Activated naive CD8-positive, alpha-beta T cell treated with anti-CD3 and anti-CD28 coated beads, Interleukin-2, amount 50 U/mL, for 24 hours (primary cell): ENCODE data around the gene ARVCF.
A peak's percentile ranks its signal among the peaks of the same experiment; 100 is the strongest.

ENCODE experiments used
- ATAC-seq: fragments of 150-1000 bp; cut with Tn5 transposase; one replicate; pipeline ENCODE4 v1.10.0; 2021
- DNase-seq: peaks from one replicate; pipeline ENCODE4 v3.0.0; 2021
- H3K27ac Mint-ChIP-seq: one replicate; pipeline ENCODE4 v1.8.0; 2021; ENCODE audit warnings: mild to moderate bottlenecking, mixed read lengths
- H3K27me3 Mint-ChIP-seq: one replicate; pipeline ENCODE4 v1.8.0; 2021; ENCODE audit warnings: mixed read lengths
- H3K36me3 Mint-ChIP-seq: one replicate; pipeline ENCODE4 v1.8.0; 2021; ENCODE audit warnings: low read depth, mixed read lengths
- H3K4me1 Mint-ChIP-seq: one replicate; pipeline ENCODE4 v1.8.0; 2021; ENCODE audit warnings: mixed read lengths
- H3K4me3 Mint-ChIP-seq: one replicate; pipeline ENCODE4 v1.8.0; 2021; ENCODE audit warnings: mild to moderate bottlenecking, moderate library complexity, mixed read lengths
- H3K9me3 Mint-ChIP-seq: one replicate; pipeline ENCODE4 v1.8.0; 2021; ENCODE audit warnings: mixed read lengths

The ARVCF gene

GRCh38 chr22:20016734-20017621, at the start of gene ARVCF:
Gene ARVCF, minus strand, starts transcription at chr22:20016823. Its CDS starts 26,029 bp downstream, at chr22:19990794.
- peaks cover 13% of the 10 kb centered on the region for H3K4me1 Mint-ChIP-seq

GRCh38 chr22:20065896-20066616, 49.4 kb upstream of the ARVCF start:
- no peak for DNase-seq
- Mint-ChIP-seq H3K4me3 (no peak overlapping the region), H3K27ac (no peak overlapping the region), H3K9me3 (no peaks in the 10 kb centered on the region), H3K4me1 (peaks cover 5% of the 10 kb centered on the region), H3K27me3 (no peaks in the 10 kb centered on the region), H3K36me3 (no peaks in the 10 kb centered on the region)
- ATAC-seq = no peak

More at GRCh38 chr22:20016734-20017621, at the start of gene ARVCF:
- Mint-ChIP-seq H3K27me3 (peaks cover 24% of the 10 kb centered on the region), H3K27ac (peak within 1 kb of the TSS; percentile 42), H3K36me3 (no peaks in the 10 kb centered on the region), H3K4me3 (peak within 1 kb of the TSS; percentile 82), H3K9me3 (no peaks in the 10 kb centered on the region)
- DNase-seq (peak; percentile 94), ATAC-seq (peak; percentile 50)

- Mint-ChIP-seq H3K9me3 (no peaks in the 10 kb centered on the region), H3K27ac (no peak overlapping the region), H3K36me3 (no peaks in the 10 kb centered on the region), H3K4me3 (no peak overlapping the region), H3K4me1 (peaks cover 5% of the 10 kb centered on the region), H3K27me3 (no peaks in the 10 kb centered on the region)
- DNase-seq (no peak), ATAC-seq (no peak)
These were observed 48.1 kb upstream of the ARVCF start for GRCh38 chr22:20064545-20065262.

- Mint-ChIP-seq H3K4me1 (peaks cover 9% of the 10 kb centered on the region), H3K27ac (no peak overlapping the region), H3K9me3 (no peaks in the 10 kb centered on the region), H3K27me3 (no peaks in the 10 kb centered on the region), H3K36me3 (no peaks in the 10 kb centered on the region), H3K4me3 (no peak overlapping the region)
- no peak for DNase-seq
- no peak for ATAC-seq
These were observed 47.5 kb upstream of the ARVCF start for GRCh38 chr22:20064140-20064480.

- Mint-ChIP-seq H3K27me3 (no peaks in the 10 kb centered on the region), H3K9me3 (no peaks in the 10 kb centered on the region), H3K4me3 (no peak overlapping the region), H3K27ac (no peak overlapping the region), H3K36me3 (no peaks in the 10 kb centered on the region), H3K4me1 (peaks cover 13% of the 10 kb centered on the region)
- no peak for ATAC-seq
- DNase-seq = no peak
These were observed 46.9 kb upstream of the ARVCF start for GRCh38 chr22:20063271-20064139.

DNA sequence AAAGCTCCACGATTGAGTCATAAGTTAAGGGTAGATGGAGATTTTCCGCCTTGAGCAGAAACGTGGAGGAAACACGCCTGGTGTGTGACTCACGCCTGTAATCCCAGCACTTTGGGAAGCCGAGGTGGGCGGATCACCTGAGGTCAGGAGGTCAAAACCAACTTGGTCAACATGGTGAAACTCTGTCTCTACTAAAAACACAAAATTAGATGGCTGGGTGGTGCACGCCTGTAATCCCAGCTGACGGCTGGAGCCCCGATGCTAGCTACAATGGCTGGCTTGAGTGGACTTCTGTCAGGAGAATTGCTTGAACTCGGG, 46.1 kb upstream of the ARVCF start:
- Mint-ChIP-seq H3K9me3 (no peaks in the 10 kb centered on the region), H3K36me3 (no peaks in the 10 kb centered on the region), H3K4me3 (no peak overlapping the region), H3K4me1 (peaks cover 13% of the 10 kb centered on the region), H3K27me3 (no peaks in the 10 kb centered on the region), H3K27ac (no peak overlapping the region)
- no peak for ATAC-seq
- no peak for DNase-seq

DNA sequence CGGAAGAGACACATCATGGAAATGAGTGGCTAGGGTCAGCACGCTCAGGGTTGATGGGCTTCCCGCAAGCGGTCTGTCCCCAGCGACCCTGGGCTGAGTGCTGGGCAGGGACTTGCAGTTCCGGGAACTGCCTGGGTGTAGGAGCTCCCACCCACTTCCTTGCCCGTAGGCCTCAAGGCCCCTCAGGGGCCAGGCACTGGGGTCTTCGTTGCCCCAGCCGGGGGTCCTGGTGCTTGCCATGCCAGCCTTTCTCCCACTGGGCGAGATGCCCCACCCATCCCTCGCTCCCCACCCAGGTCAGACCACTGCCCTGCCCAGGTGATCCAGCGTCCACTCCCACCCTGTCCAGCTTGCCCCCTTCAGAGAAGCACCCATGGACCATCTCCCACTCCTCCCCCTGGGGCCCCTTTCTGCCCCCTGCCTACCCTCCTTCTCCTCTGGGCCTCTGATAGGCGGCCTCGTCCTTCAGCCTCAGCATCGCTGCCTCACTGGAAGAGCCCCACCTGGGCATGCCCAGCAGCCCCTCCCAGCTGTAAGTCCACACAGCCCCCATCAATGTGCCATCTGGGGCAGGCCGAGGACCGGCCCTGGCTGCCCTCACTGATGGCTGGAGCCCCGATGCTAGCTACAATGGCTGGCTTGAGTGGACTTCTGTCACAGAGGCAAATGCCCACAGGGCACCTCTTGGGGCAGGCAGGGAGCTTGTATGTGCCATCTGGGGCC, 45.6 kb upstream of the ARVCF start:
- no peak for ATAC-seq
- no peaks in the 10 kb centered on the region for H3K9me3 Mint-ChIP-seq
- H3K4me1 Mint-ChIP-seq = peaks cover 13% of the 10 kb centered on the region
- H3K27ac Mint-ChIP-seq = no peak overlapping the region
- H3K4me3 Mint-ChIP-seq = no peak overlapping the region
- no peak for DNase-seq
- H3K36me3 Mint-ChIP-seq = no peaks in the 10 kb centered on the region
- no peaks in the 10 kb centered on the region for H3K27me3 Mint-ChIP-seq

DNA sequence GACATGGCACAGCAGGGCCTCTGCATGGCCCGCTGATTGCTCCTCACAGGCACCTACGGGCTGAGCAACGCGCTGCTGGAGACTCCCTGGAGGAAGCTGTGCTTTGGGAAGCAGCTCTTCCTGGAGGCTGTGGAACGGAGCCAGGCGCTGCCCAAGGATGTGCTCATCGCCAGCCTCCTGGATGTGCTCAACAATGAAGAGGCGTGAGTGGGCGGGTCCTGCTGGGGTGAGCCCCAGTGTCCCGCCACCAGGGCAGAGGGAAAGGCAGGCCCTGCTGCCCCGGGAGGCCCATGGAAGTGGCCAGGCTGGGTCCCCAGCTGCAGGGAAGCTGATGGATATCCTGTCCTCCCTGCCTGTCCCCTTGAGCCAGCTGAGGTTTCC, 44.8 kb upstream of the ARVCF start:
- H3K4me3 Mint-ChIP-seq = no peak overlapping the region
- DNase-seq (no peak), ATAC-seq (no peak)
- no peaks in the 10 kb centered on the region for H3K9me3 Mint-ChIP-seq
- no peaks in the 10 kb centered on the region for H3K27me3 Mint-ChIP-seq
- H3K4me1 Mint-ChIP-seq = peaks cover 13% of the 10 kb centered on the region
- H3K27ac Mint-ChIP-seq = no peak overlapping the region
- no peaks in the 10 kb centered on the region for H3K36me3 Mint-ChIP-seq

- no peaks in the 10 kb centered on the region for H3K36me3 Mint-ChIP-seq
- DNase-seq (peak; percentile 24), ATAC-seq (no peak)
- H3K27me3 Mint-ChIP-seq = no peaks in the 10 kb centered on the region
- no peaks in the 10 kb centered on the region for H3K9me3 Mint-ChIP-seq
- no peak overlapping the region for H3K4me3 Mint-ChIP-seq
- H3K27ac Mint-ChIP-seq = no peak overlapping the region
- peaks cover 13% of the 10 kb centered on the region for H3K4me1 Mint-ChIP-seq
These were observed 44.3 kb upstream of the ARVCF start for GRCh38 chr22:20060700-20061480.

- H3K4me3 Mint-ChIP-seq = no peak overlapping the region
- no peaks in the 10 kb centered on the region for H3K27me3 Mint-ChIP-seq
- no peak for ATAC-seq
- H3K36me3 Mint-ChIP-seq = no peaks in the 10 kb centered on the region
- no peak for DNase-seq
- H3K4me1 Mint-ChIP-seq = peaks cover 13% of the 10 kb centered on the region
- no peaks in the 10 kb centered on the region for H3K9me3 Mint-ChIP-seq
- no peak overlapping the region for H3K27ac Mint-ChIP-seq
These were observed 42.6 kb upstream of the ARVCF start for GRCh38 chr22:20058989-20059770.

GRCh38 chr22:20057596-20058268, 41.1 kb upstream of the ARVCF start:
- Mint-ChIP-seq H3K36me3 (peaks cover 2% of the 10 kb centered on the region), H3K9me3 (no peaks in the 10 kb centered on the region), H3K4me3 (no peak overlapping the region), H3K27ac (no peak overlapping the region), H3K27me3 (no peaks in the 10 kb centered on the region), H3K4me1 (peaks cover 12% of the 10 kb centered on the region)
- ATAC-seq = no peak
- DNase-seq = no peak

DNA sequence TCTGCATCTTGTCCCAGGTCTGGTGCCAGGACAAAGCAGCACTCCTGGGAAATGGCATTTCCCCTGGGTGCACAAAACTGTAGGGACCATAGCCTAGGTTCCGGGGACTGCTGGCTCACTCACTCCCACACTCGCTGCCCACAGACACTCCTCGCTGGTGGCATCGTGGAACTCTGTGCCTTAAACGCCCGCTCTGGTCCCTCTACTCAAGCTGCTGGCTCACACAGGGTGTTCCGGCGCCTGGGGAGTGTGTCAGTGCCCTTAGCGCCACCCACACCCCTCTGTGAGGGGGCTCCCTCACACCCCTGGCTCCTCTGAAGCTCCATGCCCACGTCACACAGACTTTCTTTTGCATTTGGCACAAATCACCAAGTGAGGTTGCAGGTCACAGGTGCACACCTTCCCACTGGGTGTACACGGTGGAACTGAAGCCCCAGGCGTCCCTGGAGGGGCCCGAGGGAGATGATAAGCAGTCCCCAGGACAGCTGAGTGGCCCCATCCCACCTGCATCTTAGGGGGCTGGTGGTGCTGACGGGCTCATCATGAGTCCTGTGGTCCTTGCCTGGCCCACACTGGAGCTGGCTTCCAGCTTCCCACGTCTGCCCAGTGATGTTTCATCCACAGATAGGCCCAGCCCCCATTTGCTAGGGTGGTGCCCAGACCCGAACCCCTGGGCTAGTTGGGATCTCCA, 40.2 kb upstream of the ARVCF start:
- no peak for DNase-seq
- Mint-ChIP-seq H3K9me3 (no peaks in the 10 kb centered on the region), H3K27me3 (no peaks in the 10 kb centered on the region), H3K4me1 (peaks cover 8% of the 10 kb centered on the region), H3K27ac (no peak overlapping the region), H3K4me3 (no peak overlapping the region), H3K36me3 (peaks cover 2% of the 10 kb centered on the region)
- ATAC-seq = no peak
